GM18873 (cell line): ENCODE measurements around the gene RETN.
"Not testable (repeated sequence)": the region's sequence is repeated elsewhere in the genome, so short reads cannot be mapped to it uniquely, and the experiment has no call there.

Source experiments
- ATAC-seq: cut with Tn5 transposase; IDR thresholded peaks from one replicate; pipeline ENCODE4 v1.9.1; 2021; ENCODE audit warnings: mild to moderate bottlenecking, moderate library complexity, moderate number of reproducible peaks; ENCODE audit not compliant: unreplicated experiment, low FRiP score

Gene RETN

DNA sequence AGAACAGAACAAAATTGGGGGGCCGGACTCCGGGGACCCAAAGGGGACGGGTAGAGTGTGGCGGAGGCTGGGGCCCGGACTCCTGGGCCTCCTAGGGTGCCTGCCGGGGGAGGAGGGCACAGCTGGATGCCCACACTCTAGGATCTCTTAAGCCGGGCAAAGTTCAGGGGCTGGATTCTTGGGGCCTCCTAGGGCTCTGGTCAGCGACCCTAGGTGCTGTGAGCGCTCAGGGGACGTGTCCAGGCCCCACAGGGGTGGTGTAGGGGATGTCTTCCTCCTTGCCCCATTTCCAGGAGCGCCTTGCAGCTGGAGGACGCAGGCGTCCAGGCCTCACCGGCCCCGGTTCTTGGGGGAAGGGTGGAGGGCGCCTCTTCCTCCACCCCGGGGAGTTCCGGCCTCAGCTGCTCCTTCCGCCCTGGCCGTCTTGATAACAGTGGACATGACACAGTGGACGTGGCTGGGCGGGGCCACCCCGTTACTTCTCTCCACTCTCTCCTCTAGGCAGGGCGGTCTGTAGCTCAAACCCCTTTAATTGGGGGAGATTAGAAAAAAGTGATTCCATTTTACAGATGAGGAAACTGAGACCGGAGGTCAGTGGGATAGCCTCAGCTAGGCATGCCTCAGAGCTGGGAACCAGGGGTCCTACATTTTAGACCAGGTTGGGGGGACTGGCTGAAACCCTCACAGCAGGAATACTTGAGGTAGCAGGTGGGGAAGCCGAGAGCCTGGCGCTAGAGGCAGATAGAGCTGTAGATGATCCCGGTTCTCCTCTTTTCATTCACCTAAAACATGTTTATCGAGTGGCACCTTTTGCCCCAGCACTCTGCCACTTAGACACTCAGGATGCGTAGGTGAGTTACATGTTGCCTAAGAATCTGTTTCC is 31.2 kb upstream of the RETN start:
- no peak for ATAC-seq

DNA sequence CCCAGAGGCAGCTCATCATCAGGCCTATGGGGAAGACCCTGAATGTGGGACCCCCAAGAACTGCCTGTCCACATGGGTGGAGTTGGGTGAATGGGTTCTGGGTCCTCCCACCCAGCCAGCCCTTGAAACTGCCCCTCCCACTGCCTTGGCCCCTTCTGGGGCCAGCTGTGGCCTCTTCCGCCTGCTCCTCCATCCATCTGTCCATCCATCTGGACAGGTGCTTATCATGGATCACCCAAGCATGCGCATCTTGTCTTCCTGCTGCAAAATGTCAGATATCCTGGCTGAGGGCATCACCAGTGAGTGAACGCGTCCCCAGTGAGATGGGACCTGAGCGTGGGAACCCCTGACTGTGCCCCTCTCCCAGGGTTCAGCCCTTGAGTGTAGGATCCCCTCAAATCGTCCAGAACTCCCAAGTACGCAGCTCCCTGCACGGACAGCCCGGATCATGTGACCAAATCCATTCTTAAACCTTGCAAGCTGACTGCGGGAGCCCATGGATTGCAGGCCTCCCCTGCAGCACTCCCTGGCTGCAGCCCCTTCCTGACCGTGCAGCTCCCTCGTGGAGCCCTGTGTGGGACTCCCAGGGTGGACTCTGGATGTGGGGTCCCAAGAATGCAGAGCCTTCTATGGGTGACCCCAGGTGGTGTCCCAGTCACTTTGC is 29.9 kb upstream of the RETN start:
- ATAC-seq, result no peak

DNA sequence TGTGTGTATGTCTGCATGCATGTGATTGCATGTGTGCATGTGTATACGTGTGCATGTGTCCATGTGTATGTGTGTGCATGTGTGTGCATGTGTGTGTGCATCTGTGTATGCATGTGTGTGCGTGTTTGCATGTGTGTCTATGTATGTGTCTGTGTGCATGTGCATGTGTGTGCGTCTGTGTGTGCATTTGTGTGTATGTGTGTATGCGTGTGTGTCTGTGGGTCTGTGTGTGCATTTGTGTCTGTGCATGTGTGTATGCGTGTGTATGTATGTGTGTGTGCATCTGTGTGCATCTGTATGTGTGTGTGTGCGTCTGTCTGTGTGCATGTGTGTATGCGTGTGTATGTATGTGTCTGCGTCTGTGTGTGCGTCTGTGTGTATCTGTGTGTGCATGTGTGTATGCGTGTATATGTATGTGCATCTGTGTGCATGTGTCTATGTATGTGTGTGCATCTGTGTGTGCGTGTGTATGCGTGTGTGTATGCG is 28.9 kb upstream of the RETN start:
- no peak for ATAC-seq

DNA sequence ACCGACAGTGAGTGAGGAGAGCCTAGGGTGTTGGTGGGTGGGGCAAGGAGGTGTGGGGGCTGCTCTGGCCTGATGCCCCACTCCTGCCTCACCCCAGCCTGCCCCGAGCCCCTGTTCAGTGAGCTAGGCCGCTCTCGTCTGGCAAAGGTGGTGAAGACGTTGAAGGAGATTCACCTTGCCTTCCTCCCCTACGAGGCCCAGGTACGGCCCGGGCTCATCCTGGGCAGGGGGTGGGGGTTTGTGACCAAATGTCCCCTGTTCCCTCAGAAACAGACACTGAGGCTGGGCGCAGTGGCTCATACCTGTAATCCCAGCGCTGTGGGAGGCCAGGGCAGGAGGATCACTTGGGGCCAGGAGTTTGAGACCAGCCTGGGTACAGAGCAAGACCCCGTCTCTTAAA is 28.0 kb upstream of the RETN start:
- ATAC-seq, result no peak

DNA sequence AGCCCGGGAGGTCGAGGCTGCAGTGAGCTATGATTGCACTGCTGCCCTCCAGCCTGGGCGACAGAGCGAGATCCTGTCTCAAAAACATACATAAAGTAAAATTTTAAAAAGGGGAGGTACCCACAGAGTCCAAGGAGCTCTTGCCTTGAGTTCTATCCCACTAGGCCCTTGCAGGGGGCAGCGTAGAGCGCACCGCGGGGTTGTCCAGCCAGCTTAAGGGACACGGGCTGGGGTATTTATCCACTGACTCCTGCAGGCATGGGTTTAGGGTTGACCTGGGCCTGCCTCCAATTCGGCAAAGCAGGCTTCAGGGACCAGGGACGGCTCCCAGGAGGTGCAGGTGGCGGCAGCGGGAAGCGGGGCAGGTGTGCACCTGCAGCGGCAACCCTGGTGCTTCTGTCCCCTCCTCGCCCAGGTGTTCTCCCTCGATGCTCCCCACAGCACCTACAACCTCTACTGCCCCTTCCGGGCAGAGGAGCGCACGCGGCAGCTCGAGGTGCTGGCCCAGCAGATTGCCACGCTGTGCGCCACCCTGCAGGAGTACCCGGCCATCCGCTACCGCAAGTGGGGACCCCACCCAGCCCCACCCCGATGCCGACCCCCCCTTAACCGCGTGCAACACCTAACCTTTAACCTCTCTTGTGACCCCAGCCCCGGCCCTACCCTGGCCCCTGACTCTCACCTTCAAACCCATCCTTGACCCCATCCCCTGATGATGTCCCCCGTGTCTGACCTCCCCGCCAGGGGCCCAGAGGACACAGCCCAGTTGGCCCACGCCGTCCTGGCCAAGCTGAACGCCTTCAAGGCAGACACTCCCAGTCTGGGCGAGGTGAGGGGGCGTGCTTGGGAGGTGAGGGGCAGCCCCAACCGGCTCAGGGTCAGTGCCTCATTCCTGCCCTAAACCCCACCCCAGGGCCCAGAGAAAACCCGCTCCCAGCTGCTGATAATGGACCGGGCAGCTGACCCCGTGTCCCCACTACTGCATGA is 27.3 kb upstream of the RETN start:
- no peak for ATAC-seq

DNA sequence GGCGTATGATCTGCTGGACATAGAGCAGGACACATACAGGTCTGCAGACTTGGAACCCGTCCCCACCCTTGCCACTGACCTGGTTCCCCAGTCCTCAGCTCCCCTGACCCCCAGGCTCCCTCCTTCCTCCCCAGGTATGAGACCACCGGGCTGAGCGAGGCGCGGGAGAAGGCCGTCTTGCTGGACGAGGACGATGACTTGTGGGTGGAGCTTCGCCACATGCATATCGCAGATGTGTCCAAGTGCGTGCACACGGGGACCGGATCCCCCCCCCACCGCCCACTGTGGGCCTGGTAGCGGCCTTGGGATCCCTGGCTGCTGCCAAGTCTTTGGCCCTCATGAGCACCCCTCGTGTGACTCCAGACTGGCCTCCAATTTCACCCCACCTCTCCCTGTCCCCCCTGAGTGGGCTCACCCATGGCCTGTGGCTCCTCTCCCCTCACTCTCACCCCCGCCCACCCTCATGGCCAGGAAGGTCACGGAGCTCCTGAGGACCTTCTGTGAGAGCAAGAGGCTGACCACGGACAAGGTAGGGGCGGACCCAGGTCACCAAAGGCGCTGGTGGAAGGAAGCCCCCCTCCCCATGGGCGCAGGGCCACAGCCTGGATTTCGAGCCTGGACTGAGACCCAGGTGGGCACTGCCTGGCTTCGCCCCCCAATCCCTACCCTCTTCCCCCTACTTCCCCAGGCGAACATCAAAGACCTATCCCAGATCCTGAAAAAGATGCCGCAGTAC is 26.4 kb upstream of the RETN start:
- no peak for ATAC-seq

DNA sequence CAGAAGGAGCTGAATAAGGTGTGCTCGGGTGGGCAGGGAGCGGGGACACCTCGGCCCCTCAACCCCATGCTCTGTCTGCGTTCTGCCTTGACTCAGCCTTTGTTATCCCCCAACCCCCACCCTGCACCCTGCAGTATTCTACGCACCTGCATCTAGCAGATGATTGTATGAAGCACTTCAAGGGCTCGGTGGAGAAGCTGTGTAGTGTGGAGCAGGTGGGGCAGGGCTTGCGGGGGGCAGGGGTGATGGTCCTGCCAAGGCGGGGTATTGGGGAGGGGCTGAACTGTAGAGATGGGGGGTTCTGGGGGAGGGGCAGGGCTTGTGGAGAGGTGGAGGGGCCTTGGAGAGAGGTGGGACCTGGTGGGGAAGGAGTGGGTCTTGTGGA is 25.8 kb upstream of the RETN start:
- ATAC-seq, result no peak

DNA sequence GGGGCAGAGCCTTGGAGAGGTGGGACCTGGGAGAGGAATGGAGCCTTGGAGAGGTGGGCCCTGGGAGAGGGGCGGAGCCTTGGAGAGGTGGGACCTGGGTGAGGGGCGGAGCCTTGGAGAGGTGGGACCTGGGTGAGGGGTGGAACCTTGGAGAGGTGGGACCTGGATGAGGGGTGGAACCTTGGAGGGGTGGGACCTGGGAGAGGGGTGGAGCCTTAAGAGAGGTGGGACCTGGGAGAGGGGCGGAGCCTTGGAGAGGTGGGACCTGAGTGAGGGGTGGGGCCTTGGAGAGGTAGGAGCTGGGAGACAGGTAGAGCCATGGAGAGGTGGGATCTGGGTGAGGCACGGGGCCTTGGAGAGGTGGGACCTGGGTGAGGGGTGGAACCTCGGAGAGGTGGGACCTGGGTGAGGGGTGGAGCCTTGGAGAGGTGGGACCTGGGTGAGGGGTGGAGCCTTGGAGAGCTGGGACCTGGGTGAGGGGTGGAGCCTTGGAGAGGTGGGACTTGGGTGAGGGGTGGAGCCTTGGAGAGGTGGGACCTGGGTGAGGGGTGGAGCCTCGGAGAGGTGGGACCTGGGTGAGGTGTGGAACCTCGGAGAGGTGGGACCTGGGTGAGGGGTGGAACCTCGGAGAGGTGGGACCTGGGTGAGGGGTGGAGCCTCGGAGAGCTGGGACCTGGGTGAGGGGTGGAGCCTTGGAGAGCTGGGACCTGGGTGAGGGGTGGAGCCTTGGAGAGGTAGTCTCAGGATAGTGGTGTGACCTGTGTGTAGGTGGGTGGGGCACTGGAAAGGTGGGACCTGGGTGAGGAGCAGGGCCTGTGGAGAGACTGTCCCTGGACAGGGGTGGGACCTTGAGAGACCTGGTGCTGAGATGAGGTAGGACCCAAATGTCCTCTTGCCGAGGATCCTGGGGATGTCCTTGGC is 25.0 kb upstream of the RETN start:
- ATAC-seq, result not testable (repeated sequence)

DNA sequence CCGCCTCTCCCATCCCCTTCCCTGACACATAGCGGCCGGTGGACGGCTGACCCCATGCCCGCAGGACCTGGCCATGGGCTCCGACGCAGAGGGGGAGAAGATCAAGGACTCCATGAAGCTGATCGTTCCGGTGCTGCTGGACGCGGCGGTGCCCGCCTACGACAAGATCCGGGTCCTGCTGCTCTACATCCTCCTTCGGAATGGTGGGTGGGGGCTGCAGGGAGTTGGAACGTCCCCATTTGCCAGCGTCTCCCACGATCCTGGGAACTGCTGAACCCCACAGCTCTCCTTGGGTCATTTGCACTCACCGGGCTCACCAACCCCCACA is 24.3 kb upstream of the RETN start:
- ATAC-seq, result no peak

DNA sequence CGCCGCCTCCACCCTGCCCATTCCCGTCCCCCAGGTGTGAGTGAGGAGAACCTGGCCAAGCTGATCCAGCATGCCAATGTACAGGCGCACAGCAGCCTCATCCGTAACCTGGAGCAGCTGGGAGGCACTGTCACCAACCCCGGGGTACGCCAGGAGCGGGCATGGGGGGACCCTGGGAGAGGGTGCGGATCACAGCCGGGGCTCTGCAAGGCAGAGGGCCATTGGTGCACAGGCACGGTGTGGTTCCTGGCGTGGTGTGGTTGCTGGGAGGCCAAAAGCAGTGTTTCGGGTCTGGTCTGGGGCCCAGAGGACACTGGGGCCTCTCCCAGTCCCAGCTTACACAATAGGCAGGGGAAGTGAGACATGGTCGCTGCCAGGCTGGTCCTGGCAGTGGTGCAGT is 23.7 kb upstream of the RETN start:
- ATAC-seq, result no peak

DNA sequence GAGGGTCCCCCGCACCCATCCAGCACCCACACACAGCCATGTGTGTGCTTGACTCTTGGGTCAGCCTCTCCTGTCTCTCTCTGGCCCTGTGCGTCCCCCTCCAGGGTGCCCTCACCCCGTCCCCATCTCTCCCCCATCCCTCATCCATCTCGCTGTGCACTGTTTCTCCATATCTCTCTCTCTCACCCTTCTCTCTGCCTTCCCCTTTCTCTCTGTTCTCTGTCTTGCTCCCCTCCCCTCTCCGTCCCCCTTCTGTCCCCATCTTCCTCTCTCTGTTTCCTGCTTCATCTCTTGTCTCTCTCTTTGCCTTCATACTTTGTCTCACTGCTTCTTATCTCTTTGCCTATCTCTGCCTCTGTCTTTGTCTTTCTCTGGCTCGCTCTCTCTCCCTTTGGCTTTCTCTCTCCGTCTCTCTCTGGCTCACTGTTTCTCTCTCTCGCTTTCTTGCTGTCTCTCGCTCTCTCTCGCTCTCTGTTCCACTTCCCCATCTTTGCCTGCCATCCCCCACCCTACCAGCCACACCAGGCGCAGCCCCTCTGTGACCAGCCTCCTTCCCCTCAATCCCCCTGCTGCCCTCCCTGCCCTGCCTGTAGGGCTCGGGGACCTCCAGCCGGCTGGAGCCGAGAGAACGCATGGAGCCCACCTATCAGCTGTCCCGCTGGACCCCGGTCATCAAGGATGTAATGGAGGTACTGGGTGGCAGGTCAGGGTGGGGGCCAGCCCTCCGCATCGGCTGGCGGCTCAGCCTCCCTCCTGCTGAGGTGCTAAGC is 23.0 kb upstream of the RETN start:
- no peak for ATAC-seq

DNA sequence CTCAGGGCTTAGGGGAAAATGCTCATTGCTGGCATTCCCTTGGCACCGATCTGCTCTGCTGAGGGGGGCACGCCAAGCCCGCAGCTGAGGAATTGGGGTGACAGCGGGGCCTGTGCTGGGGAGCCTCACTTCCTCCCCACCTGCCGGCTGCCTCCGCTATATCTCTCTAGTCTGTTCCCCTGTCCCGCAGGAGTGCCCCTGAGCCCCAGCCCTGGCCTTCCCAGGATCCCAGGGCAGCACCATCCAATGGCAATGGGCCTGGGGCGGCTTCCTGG is 22.5 kb upstream of the RETN start:
- ATAC-seq, result no peak

DNA sequence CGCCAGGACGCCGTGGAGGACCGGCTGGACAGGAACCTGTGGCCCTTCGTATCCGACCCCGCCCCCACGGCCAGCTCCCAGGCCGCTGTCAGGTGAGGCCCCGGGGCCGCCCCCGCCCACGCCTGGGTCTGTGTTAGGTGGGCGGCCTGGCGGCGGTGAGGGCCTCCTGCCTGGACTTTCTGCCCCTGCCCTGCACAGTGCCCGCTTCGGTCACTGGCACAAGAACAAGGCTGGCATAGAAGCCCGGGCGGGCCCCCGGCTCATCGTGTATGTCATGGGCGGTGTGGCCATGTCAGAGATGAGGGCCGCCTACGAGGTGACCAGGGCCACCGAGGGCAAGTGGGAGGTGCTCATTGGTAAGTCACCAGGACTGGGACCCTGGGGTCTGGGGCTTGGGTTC is 21.7 kb upstream of the RETN start:
- no peak for ATAC-seq

DNA sequence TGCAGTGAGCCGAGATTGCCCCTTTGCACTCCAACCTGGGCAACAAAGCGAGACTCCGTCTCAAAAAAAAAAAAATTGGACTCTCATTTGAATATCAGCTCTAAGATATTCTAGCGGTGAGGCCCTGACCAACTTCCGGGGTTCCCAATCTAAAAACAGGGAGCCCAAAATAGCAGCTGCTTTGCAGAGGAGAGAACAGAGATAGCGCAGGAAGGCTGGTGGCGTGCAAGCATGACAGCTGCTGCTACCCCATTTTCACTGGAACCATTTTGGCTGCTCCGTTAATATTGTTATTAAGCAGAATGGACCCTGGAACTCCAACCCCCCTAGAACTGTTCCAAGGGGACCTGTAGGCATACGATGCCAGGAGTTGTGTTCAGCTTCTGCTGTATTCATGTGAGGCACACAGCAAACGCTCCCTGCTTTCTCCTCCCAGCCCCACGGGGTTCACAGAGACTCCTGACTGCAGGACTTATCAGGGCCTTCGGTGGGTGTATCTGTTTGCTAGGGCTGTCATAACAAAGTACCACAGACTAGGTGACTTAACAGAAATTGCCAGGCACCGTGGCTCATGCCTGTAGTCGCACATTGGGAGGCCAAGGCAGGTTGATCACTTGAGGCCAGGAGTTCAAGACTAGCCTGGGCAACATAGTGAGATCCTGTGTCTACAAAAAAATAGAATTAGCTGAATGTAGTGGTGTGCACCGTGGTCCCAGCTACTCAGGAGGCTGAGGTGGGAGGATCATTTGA is 20.4 kb upstream of the RETN start:
- ATAC-seq, result no peak

DNA sequence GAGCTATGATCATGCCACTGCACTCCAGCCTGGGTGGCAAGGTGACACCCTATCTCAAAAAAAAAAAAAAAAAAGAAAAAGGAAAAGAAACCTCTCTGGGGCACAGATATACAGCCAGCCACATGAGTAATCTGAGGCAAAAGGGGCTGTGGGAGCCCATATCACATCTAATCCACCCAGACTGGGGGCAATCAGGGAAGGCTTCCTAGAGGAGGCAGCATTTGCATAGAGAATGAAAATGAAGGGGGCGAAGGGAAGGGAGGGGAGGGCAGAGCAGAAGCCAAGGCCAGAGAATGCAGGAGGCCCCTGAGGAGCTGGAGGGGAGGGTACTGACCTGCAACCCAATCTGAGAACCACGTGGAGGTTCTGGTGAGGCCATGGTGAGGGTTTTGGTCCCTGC is 18.7 kb upstream of the RETN start:
- ATAC-seq, result no peak

DNA sequence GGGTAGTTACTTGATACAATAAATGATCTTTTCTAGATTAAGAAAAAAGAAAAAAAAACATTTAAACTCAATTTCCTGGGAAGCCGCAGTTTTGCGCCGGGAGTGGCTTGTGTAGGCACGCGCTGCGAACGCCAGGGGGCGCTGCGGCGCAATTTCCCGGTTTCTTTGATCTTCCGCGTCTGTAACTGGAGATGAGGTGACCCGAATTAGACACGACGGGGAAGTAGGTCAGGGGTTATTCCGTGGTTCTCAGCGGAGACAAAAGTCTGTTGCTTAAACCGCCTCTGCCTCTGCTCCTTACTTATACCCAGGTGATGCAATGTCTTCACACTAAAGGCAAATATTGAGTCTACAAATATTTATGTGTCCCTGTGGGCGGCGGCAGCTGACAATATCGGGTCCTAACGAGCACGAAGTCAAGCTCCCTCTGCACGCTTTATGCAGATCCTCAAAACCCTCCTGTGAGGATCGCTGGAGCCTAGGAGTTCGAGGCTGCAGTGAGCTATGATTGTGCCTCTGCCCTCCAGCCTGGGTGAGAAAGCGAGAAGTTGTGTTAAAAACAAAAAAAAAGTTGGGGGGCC is 16.7 kb upstream of the RETN start:
- no peak for ATAC-seq

DNA sequence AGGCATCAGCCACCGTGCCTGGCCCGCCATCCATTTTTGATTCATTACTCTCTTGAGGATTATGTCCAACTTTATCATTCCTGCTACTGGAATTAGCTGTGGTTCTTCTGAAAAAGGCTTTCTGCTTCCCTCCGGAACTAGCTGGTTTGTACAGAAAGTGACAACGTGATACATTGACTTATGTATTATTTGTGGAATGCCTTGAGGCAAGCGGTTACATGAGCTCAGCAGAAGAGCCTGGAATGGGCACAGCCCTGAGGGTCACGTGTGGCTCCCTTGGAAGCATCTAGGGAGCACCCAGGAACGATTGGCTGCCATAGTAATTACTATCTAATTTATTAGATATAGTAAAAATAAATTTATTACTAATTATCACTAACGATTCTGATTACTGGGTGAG is 14.4 kb upstream of the RETN start:
- ATAC-seq, result no peak

DNA sequence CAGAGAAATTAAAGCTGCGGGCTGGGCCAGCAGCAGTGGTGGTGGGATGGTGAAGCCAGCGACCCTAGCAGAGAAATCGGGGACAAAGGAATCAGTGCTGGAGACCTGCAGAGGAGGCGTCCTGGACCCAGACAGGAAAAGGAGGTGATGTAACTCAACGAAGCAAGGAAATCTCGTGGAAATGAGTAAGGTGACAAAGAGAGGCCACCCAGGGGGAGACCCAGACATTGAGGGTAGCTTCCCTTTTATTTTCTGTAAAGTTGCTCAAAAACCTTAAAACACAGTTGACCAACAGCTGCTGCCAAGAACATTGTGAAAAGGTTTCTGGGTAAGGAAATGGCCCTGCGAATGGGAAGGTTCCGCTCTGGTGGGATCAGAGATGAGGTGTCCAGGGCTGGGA is 13.3 kb upstream of the RETN start:
- ATAC-seq, result no peak
